GM19239 (cell line): ENCODE results near the gene PIGH.
A peak's percentile ranks its signal among the peaks of the same experiment; 100 is the strongest.
"Not testable (repeated sequence)": the region's sequence is repeated elsewhere in the genome, so short reads cannot be mapped to it uniquely, and the experiment has no call there.

Experiments
- DNase-seq: peaks from one replicate; pipeline ENCODE4 v3.0.0; 2011; ENCODE audit warnings: low spot score; ENCODE audit not compliant: insufficient read length
- FAIRE-seq: peaks from 2 replicates; lab custom pipeline; 2011; peaks lifted over from hg19 to GRCh38; lab: Jason Lieb, UNC

PIGH gene

GRCh38 chr14:67599698-67600561 is at the start of gene PIGH:
Gene PIGH, minus strand, starts transcription at chr14:67600268. Its CDS starts 65 bp downstream, at chr14:67600203.
- DNase-seq (peak; percentile 87), FAIRE-seq (peak; percentile 73)

GRCh38 chr14:67646131-67646530 is 46.1 kb upstream of the PIGH start:
- DNase-seq (no peak), FAIRE-seq (no peak)

DNA sequence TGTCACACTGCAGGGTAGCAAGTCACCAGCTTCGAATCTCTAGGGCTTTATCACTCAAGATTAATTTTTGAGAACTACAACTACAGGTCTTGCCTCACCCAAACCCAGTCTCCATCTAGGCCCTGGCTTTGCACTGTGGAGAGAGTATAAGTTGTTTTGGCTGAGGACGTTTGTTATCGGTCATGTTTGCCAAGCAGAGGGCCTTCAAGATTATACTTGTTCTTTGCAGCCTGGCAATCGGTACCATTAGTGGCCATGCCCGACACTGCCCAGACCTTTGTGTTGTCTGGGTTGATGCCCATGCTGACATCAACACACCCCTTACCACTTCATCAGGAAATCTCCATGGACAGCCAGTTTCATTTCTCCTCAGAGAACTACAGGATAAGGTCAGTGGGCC is 45.3 kb upstream of the PIGH start:
- FAIRE-seq: no peak
- no peak for DNase-seq

GRCh38 chr14:67644428-67644827 is 44.4 kb upstream of the PIGH start:
- no peak for FAIRE-seq

GRCh38 chr14:67643713-67644112 is 43.6 kb upstream of the PIGH start:
- FAIRE-seq: no peak

More at GRCh38 chr14:67644428-67644827, 44.4 kb upstream of the PIGH start:
- DNase-seq: no peak

DNA sequence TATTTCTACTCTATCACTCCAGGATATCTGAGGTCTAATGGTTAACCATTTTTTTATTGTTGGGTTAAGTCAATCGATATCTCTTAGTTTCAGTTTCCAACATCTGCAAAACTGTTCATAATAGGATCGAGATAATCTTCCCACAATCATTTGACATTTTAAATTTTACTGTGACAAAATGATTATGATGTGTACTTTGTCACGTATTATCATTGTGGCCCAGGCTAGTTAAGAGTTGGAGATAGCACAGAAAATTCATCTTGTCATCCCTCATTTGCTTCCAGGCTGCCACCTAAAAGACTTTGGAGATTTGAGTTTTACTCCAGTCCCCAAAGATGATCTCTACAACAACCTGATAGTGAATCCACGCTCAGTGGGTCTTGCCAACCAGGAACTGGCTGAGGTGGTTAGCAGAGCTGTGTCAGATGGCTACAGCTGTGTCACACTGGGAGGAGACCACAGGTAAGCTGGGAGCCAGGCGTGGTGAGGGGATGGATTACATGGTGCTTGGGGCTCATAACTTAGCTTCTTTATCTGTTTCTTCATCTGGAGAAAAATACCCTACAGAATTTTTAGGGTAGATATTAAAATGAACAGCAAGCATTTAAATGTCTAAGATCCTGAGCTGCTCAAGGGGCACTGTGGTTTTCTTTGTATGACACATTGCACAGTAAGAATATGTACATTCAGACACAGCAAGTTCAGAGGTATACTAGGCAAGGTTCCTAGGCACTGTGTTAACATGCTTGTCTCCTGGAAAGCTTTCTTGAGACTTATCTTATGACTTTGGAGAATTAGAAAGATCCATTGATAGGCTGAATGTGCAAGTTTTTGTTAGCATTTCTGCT is 42.1 kb upstream of the PIGH start:
- no peak for FAIRE-seq
- no peak for DNase-seq

More at GRCh38 chr14:67643713-67644112, 43.6 kb upstream of the PIGH start:
- no peak for DNase-seq

GRCh38 chr14:67641480-67641879 is 41.4 kb upstream of the PIGH start:
- no peak for DNase-seq
- FAIRE-seq: no peak

- no peak for FAIRE-seq
- DNase-seq: no peak
These were observed 38.6 kb upstream of the PIGH start for GRCh38 chr14:67638642-67639041.

GRCh38 chr14:67636361-67636919 is 36.4 kb upstream of the PIGH start:
- DNase-seq (no peak), FAIRE-seq (no peak)

- DNase-seq (no peak), FAIRE-seq (no peak)
These were observed 33.5 kb upstream of the PIGH start for GRCh38 chr14:67633451-67634147.

- DNase-seq (no peak), FAIRE-seq (no peak)
These were observed 30.9 kb upstream of the PIGH start for GRCh38 chr14:67630938-67631337.

DNA sequence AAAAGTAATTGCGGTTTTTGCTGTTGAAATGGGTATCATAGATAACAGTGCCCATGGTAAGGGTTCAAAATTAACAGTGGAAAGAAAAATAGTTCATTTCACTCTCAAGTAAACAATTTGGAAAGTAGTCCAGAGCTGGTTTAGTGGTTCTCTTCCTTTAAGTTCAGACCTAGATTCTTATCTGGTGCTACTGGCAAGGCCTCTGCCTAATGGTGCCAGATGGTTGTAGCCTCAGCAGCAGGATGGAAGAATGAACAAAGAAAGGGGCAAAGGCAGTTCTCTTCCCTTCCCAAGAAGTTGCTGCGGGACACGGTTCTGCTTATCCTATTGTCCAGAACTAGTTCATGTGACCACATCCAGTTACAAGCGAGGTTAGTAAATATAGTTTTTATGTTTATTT is 30.1 kb upstream of the PIGH start:
- FAIRE-seq (no peak), DNase-seq (no peak)

GRCh38 chr14:67627519-67627918 is 27.5 kb upstream of the PIGH start:
- no peak for FAIRE-seq

GRCh38 chr14:67626131-67626530 is 26.1 kb upstream of the PIGH start:
- not testable (repeated sequence) for DNase-seq, FAIRE-seq

More at GRCh38 chr14:67627519-67627918, 27.5 kb upstream of the PIGH start:
- no peak for DNase-seq

GRCh38 chr14:67623114-67623513 is 23.0 kb upstream of the PIGH start:
- no peak for DNase-seq
- FAIRE-seq: no peak

GRCh38 chr14:67622675-67623074 is 22.6 kb upstream of the PIGH start:
- FAIRE-seq: no peak
- DNase-seq: no peak

GRCh38 chr14:67620217-67620785 is 20.2 kb upstream of the PIGH start:
- no peak for DNase-seq

GRCh38 chr14:67619446-67620216 is 19.6 kb upstream of the PIGH start, which contains the start of gene ARG2:
Gene ARG2, plus strand, starts transcription at chr14:67619920. Its CDS starts 58 bp downstream, at chr14:67619978.
- peak; percentile 77 for DNase-seq
- FAIRE-seq: peak; percentile 88

More at GRCh38 chr14:67620217-67620785, 20.2 kb upstream of the PIGH start:
- FAIRE-seq: no peak

DNA sequence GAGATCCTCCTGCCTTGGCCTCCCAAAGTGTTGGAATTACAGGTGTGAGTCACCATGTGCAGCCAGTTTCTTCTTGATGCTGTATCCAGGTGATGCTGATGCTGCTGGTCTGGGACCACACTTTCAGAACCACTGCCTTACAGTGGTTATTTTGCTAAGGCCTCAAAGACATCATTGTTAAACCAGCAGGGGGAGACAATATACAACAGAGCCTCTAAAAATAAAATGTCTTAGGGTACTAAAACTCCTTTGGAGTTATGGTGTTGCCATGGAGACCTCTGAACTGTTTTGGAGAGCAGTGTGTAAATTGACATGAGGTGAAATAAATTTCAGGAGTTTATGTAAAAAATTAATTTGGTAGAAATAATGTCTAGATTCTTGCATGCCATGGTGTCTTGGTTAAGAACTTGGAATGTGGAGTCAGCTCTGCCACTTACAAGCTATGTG is 18.6 kb upstream of the PIGH start:
- no peak for FAIRE-seq
- no peak for DNase-seq
